HT-29 (cell line): Measurements from ENCODE around the gene PRKN. TPM values are rescaled to one million over a fixed set of nuclear protein-coding genes. Genes with fewer than 3 reads are reported as not detected.

Experiments used
- DNase-seq: peaks from one replicate; pipeline ENCODE4 v3.0.0-alpha.2; 2015; ENCODE audit warnings: low spot score
- total RNA-seq: library from RNA; depleted of rRNA; stranded (reverse); fragments of >200 nt; shearing (Covaris generic); gene quantifications from 2 replicates; pipeline ENCODE4 v1.2.3, GENCODE V29; 2014

Gene PRKN
- total RNA-seq, 1 experiment from 2014 or later: 3.4 TPM

DNA sequence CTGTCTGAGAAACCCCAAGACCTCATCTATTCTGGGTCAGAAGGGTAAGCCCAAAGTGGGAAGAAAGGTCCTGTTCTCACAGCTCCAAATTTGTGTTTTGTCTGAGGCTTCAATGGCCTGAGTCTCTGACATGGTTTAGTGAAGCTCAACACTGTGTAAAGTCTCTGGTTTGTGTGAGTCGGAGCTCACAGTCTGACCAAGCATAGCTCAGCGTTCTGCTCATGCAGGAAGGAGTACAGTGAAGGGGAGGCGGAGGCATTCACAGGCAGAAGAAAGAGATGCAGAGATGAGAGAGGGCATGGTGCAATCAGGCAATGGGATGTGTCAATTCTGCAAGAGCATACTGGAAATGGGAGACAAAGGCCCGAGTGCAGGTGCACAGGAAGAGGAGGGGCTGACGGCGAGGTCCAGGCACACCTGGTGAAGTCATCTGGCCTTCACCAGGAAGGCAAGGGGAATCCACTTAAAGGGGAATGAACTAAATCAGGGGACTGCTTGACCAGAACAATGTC, 990.7 kb downstream of the PRKN start:
- DNase-seq: no peak

- DNase-seq: no peak
Observed at GRCh38 chr6:161736326-161736725, 991.2 kb downstream of the PRKN start.

DNA sequence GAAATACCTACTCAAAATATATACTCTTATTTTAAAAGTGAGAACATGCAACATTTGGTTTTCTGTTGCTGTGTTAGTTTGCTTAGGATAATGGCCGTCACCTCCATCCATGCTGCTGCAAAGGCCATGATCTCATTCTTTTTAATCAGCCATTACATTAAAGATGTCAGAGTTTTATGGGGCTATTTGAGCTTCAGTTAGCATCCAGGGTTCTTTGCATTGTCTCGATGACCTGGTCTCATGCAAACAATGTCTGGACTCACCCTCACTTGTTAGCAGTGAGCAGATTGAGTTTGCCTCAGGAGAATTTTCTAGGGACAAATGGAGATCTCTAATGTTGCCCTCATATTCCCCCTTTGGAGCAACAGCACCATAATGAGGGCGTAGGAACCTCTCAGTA, 995.0 kb downstream of the PRKN start:
- no peak for DNase-seq

GRCh38 chr6:161727083-161727833, 1000.3 kb downstream of the PRKN start:
- DNase-seq: no peak

DNA sequence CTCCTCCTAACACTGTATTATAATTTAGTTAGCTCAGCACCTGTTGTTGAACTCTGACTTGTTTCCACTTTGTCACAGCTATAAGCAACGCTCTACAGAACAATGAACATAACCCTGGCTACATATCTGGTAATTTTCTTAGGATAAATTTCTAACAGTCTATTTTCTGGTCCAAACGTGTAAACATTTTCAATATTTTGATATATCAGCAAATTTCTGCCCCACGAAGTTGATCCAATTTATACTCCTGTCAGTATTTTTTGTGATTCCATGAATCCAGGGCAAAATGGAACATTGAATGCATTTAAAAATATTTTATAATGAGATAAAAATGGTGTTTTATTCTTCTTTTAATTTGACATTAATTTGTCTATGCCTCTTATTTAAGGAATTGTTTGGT, 1005.2 kb downstream of the PRKN start:
- no peak for DNase-seq

DNA sequence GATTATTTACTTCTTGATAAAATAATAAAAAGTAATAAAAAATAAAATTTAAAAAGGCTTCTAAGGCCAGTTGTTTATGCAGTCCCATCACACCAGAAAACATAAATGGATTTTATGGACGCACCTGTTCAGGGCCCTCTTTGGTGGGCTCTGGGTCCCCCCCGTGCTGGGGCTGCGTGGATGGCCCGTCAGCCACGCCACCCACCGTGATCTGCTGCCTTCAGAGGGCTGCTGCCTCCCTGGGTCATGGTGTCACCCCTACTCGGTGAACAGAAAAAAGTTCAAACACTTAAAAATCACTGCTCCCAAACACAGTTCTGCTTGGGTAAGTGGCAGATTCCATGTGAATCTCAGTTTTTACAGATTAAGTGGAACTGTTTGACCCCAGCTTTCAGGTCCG, 1006.1 kb downstream of the PRKN start:
- DNase-seq: no peak

- DNase-seq: no peak
Observed at GRCh38 chr6:161716176-161716575, 1011.4 kb downstream of the PRKN start.

- no peak for DNase-seq
Observed at GRCh38 chr6:161711938-161712337, 1015.6 kb downstream of the PRKN start.

GRCh38 chr6:161711515-161711914, 1016.1 kb downstream of the PRKN start:
- no peak for DNase-seq

GRCh38 chr6:161710698-161711097, 1016.9 kb downstream of the PRKN start:
- DNase-seq: no peak

GRCh38 chr6:161701056-161701455, 1026.5 kb downstream of the PRKN start:
- DNase-seq: no peak

DNA sequence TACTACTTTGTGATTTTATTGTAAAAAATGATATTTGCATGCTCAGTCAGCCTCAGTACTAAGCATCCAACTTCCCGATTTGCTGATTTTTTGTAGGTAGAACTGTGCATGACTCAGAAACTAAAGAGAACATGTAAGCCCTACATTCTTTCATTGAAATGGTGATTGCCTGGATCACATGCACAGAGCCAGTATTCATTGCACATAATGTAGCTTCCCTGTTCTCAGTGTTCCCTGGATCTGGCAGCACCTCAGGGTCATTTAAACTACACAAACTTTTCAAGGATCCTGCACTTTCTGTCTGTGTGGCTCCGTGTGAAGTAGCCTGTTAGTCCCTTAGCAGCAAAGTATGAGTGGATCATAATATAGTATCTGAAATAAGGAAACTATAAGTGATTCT, 1030.8 kb downstream of the PRKN start:
- no peak for DNase-seq

DNA sequence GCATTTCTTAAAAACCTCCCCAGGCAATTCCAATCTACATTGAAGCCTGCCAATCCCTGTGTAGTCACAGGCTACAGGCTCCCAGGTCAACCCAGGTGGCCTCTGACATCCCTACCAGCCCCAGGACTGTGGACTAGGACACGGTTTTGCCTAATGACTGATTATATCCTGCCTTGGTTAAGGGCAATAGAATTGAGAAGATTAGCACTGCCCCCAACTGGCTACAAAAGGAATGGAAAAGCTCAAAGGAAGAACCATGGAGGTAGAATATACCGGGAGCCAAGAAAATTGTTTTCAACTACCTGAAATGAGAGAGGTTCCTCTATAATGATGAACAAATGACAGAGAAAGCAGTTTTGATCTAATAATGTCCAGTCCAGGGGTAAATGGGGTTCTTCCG, 1032.6 kb downstream of the PRKN start:
- peak; percentile 6 for DNase-seq

- no peak for DNase-seq
Observed at GRCh38 chr6:161686655-161687054, 1040.9 kb downstream of the PRKN start.

DNA sequence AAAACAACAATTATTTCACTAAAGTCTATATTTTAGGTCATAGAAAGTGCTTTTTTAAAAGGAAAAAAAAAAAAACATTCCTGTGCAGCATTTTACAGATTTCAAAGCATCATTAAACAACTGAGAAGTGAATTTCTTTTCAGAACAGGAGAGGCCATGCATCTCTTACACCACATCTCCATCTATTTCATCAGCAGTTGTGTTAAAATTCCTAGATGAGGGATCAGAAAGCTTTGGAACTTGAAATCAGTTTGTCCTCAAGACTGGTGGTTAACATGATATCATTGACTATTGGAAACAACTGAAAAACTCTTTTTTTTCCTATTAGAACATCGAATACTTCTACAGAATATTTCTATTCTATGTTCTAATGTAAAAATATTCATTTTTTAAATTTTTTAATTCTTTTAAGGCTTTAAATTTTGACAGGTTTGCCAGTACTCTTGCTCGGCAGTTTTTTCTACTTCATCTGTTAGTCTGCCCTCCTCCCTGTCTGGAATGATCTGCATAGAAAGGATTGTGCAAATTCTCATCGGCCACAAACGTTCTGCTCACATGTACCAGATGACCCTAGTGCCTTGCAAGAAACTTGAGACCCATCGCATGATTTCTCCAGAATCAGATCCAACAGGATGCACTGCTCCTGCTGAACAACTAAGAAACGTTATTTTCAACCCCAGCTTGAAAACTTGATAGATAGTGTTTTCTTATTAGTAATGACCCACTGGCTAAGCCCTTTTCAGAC, 1042.7 kb downstream of the PRKN start:
- no peak for DNase-seq

DNA sequence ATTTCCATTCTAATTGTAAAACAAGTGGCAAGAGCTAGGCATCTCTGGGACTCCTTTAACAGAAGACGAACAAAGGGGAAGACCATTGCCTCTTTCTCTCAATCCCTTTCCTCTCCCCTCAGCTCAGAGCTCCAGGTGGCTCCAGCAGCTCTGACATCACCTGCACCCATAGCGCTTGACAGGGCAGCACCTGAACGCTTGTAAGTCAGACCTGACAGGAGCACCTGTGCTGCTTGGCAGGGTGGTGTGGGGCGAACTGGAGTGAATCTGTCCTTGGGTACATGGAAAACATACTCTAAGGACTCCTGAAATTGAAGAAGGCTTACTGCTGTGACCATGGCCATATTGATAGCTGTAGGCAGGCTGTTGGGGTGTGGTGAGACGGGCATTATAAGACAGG, 1044.2 kb downstream of the PRKN start:
- DNase-seq: no peak

GRCh38 chr6:161682982-161683381, 1044.6 kb downstream of the PRKN start:
- DNase-seq: no peak

DNA sequence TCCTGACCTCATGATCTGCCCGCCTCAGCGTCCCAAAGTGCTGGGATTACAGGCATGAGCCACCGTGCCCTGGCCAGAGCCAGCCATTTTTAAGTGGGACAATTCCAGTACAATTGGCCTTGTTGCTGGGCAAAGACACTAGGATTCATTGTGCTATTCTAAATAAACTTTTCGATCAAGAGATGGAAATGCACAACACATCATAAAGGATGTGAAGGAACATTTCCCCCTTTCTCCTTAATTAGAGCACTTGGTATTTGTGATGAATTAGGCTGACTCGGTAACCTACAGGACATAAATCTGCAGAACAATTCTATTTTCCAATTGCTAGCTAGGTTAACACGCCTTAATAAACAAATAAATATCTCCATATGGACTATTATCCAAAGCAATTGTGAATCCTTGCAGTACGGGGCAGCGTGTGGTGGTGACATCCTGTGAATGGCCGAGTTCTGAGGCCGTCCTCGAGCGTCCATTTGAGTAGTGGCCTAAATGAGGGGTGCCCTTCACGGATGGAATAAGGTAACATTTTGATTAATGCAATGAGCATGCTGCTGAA, 1047.5 kb downstream of the PRKN start:
- no peak for DNase-seq

GRCh38 chr6:161677188-161677587, 1050.4 kb downstream of the PRKN start:
- DNase-seq: no peak

DNA sequence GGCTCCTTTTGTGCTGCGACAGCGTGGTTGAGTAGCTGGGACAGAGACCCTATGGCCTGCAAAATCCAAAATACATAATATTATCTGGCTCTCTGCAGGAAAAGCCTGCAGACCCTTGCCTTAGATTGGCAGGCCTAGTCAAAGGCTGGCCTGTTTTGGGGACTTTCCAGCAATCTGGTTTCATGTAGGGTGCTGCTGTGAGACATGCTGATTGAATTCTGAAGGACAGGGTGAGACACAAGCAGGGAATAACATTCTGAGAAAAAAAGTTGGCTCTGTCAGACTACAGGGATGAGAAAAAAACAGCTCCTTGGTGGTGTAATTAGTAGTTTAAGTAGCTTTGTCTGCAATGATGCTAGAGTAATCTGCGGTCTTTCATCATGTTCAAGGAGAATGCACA, 1051.0 kb downstream of the PRKN start:
- no peak for DNase-seq

- no peak for DNase-seq
Observed at GRCh38 chr6:161674930-161675682, 1052.5 kb downstream of the PRKN start.

GRCh38 chr6:161673026-161673425, 1054.5 kb downstream of the PRKN start:
- DNase-seq: no peak
